Measurements from ENCODE around the gene CHRNE. TPM values are rescaled to one million over a fixed set of nuclear protein-coding genes. Genes with fewer than 3 reads are reported as not detected.
A peak's percentile ranks its signal among the peaks of the same experiment; 100 is the strongest.

The CHRNE gene
- total and polyA plus RNA-seq, 2 of the 13 experiments (the other 11 are each of a cell fraction or from before 2014, with no cell fraction given) = 0.53 to 0.59 TPM

DNA sequence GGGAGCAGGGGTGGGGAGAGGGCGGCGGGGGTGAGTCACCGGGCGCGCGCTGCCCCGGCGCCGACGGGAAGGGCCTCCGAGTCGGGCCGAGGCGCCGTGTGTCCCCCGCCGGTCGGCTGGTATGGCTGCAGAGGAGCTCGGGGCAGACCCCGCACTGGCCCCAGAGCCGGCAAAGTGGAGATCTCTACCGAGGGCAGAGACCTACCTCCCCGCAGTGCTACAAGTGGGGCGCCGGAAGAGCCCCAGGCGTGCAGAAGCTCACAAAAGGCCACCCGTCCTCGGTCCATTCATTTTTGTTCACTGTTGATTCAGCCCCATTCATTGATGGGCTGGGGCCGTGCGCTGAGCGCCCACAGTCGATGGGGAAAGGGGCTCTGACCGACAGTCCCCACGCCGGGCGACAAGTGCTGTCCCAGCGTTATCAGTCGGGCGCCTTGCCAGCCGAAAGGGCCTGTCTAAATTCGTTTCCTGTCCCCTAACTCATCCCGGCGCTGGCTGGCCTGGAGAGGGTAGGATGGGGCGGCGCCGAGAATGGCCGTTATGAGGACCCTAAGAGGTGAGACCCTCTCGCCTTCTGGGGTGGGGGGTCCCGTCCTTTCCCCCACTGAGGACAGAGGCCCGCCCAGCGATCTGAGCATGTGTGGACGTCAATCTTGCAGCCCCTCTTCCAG lies 47.3 kb upstream of the CHRNE start (continued):
- TF ChIP-seq, protein P1, sequence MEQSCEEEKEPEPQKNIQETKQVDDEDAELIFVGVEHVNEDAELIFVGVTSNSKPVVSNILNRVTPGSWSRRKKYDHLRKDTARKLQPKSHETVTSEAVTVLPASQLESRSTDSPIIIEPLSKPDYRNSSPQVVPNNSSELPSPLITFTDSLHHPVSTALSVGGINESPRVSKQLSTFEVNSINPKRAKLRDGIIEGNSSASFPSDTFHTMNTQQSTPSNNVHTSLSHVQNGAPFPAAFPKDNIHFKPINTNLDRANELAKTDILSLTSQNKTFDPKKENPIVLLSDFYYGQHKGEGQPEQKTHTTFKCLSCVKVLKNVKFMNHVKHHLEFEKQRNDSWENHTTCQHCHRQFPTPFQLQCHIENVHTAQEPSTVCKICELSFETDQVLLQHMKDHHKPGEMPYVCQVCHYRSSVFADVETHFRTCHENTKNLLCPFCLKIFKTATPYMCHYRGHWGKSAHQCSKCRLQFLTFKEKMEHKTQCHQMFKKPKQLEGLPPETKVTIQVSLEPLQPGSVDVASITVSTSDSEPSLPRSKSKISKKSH (CRISPR knock-in tag; IDR thresholded peaks at IDR 0.05; ENCODE audit: borderline replicate concordance) = peak; percentile 22; the same call in 1 of the 2 replicates
- no peak for TF ChIP-seq ETV6 (CRISPR knock-in tag; conservative IDR thresholded peaks at IDR 0.05)
- no peak for TF ChIP-seq U2AF1 (optimal IDR thresholded peaks at IDR 0.05; ENCODE audit: low read depth, low read length)
- TF ChIP-seq, protein P2, sequence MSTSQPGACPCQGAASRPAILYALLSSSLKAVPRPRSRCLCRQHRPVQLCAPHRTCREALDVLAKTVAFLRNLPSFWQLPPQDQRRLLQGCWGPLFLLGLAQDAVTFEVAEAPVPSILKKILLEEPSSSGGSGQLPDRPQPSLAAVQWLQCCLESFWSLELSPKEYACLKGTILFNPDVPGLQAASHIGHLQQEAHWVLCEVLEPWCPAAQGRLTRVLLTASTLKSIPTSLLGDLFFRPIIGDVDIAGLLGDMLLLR (CRISPR knock-in tag; IDR thresholded peaks at IDR 0.05) = 0 out of 2 replicates have a peak, but pooled peaks have one; percentile 47
- no peak for TF ChIP-seq NCOA5 (CRISPR knock-in tag; IDR thresholded peaks at IDR 0.05)
- TF ChIP-seq CREB1 (IDR thresholded peaks at IDR 0.05) = no peak
- TF ChIP-seq CREB1 (CRISPR knock-in tag; IDR thresholded peaks at IDR 0.05) = no peak
- TF ChIP-seq HOXA5 (CRISPR knock-in tag; IDR thresholded peaks at IDR 0.05) = peak; percentile 45; the same call in 1 of the 2 replicates
- TF ChIP-seq ZNF816 (CRISPR knock-in tag; IDR thresholded peaks at IDR 0.05; ENCODE audit: borderline replicate concordance) = 0 out of 2 replicates have a peak, but pooled peaks have one; percentile 14
- TF ChIP-seq SOX6 (IDR thresholded peaks at IDR 0.05) = no peak
- peak; percentile 54 for TF ChIP-seq SOX6 (CRISPR knock-in tag; IDR thresholded peaks at IDR 0.05)
- 0 out of 2 replicates have a peak, but pooled peaks have one; percentile 22 for TF ChIP-seq DZIP1 (CRISPR knock-in tag; IDR thresholded peaks at IDR 0.05)
- TF ChIP-seq, protein P3, sequence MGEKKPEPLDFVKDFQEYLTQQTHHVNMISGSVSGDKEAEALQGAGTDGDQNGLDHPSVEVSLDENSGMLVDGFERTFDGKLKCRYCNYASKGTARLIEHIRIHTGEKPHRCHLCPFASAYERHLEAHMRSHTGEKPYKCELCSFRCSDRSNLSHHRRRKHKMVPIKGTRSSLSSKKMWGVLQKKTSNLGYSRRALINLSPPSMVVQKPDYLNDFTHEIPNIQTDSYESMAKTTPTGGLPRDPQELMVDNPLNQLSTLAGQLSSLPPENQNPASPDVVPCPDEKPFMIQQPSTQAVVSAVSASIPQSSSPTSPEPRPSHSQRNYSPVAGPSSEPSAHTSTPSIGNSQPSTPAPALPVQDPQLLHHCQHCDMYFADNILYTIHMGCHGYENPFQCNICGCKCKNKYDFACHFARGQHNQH (CRISPR knock-in tag; IDR thresholded peaks at IDR 0.05) = 0 out of 2 replicates have a peak, but pooled peaks have one; percentile 52
- no peak for TF ChIP-seq ATF7-NPFF (CRISPR knock-in tag; IDR thresholded peaks at IDR 0.05; ENCODE audit: low read depth)
- peak; percentile 37; the same call in 1 of the 2 replicates for TF ChIP-seq CENPT (CRISPR knock-in tag; IDR thresholded peaks at IDR 0.05; ENCODE audit: low read depth)
- TF ChIP-seq MIER2 (CRISPR knock-in tag; IDR thresholded peaks at IDR 0.05) = no peak
- 0 out of 2 replicates have a peak, but pooled peaks have one; percentile 3 for TF ChIP-seq KAT8 (CRISPR knock-in tag; IDR thresholded peaks at IDR 0.05)
- TF ChIP-seq NFATC3 (CRISPR knock-in tag; IDR thresholded peaks at IDR 0.05) = 0 out of 2 replicates have a peak, but pooled peaks have one; percentile 45
- TF ChIP-seq POLR2G (IDR thresholded peaks at IDR 0.05; ENCODE audit: low read depth, low read length) = peak; percentile 34
- TF ChIP-seq ZNF747 (CRISPR knock-in tag; IDR thresholded peaks at IDR 0.05; ENCODE audit: borderline replicate concordance) = peak; percentile 7; the same call in 1 of the 2 replicates
- 0 out of 2 replicates have a peak, but pooled peaks have one; percentile 2 for TF ChIP-seq MED1 (CRISPR knock-in tag; IDR thresholded peaks at IDR 0.05)
- TF ChIP-seq TRAFD1 (CRISPR knock-in tag; IDR thresholded peaks at IDR 0.05; ENCODE audit: borderline replicate concordance) = no peak
